ENCODE measurements around the gene TPRN. TPM values are rescaled to one million over a fixed set of nuclear protein-coding genes. Genes with fewer than 3 reads are reported as not detected.

Gene TPRN
- polyA plus RNA-seq, 1 donor from 2014 or later, result 8.1 TPM

DNA sequence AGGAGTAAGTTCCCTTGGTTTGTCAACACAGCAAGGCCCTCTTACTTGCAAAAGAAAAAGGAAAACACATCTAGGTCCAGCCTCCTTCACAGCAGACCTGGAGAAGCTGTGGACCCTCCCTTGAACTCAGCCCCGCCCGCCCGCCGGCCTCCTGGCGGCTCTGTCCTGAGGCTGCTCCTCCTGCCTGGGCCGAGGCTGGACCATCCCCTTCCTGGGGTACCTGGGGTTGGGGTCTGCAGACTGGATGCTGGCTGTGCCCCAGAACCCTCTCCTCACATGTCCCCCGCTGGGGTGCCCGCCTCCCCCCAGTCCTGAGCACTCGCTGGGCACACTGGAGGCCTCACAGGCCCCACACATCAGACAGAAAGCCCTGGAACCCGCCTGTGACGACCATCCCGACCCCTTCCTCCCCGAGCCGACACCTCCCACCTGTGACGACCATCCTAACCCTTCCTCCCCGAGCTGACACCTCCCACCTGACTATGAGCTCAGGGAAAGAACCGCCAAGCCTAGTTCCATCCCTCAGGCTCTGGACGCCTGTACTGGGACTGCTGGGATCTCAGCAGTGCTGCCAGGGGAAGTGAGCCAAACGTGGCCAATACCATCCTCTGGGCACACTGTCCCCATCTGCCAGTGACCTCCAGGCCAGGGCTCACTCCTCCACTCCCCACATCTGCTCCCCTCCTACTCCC is 21.5 kb downstream of the TPRN start:
- H3K9me3 ChIP-seq (ENCODE audit: low read length), result no peaks in the 10 kb centered on the region
- no peaks in the 10 kb centered on the region for H3K79me2 ChIP-seq (replicated peaks; ENCODE audit: insufficient read depth, low read length)
- no peak overlapping the region for H2AFZ ChIP-seq (ENCODE audit: low read depth, low read length)
- no peaks in the 10 kb centered on the region for H3F3A ChIP-seq (ENCODE audit: insufficient read depth, low read length, poor library complexity, severe bottlenecking)
- no peak overlapping the region for H3K27ac ChIP-seq (ENCODE audit: low read length)
- no peak overlapping the region for H3K4me3 ChIP-seq (ENCODE audit: low read length)
- no peaks in the 10 kb centered on the region for H4K20me1 ChIP-seq (ENCODE audit: insufficient read depth)
- H3K9ac ChIP-seq (ENCODE audit: low read length), result no peak overlapping the region
- H3K4me2 ChIP-seq (ENCODE audit: low read length), result no peak overlapping the region
- H3K27me3 ChIP-seq (ENCODE audit: insufficient read depth, low read depth, low read length), result no peaks in the 10 kb centered on the region
- no peaks in the 10 kb centered on the region for H3K9me2 ChIP-seq (ENCODE audit: insufficient read depth, low read length)
- no peaks in the 10 kb centered on the region for H3K36me3 ChIP-seq (ENCODE audit: insufficient read depth, low read length)
- TF ChIP-seq TAF1 (IDR thresholded peaks at IDR 0.05; ENCODE audit: low read depth) (no peak), SMC3 (conservative IDR thresholded peaks at IDR 0.05; ENCODE audit: poor library complexity) (no peak), POLR2AphosphoS5 (IDR thresholded peaks at IDR 0.05) (no peak)

DNA sequence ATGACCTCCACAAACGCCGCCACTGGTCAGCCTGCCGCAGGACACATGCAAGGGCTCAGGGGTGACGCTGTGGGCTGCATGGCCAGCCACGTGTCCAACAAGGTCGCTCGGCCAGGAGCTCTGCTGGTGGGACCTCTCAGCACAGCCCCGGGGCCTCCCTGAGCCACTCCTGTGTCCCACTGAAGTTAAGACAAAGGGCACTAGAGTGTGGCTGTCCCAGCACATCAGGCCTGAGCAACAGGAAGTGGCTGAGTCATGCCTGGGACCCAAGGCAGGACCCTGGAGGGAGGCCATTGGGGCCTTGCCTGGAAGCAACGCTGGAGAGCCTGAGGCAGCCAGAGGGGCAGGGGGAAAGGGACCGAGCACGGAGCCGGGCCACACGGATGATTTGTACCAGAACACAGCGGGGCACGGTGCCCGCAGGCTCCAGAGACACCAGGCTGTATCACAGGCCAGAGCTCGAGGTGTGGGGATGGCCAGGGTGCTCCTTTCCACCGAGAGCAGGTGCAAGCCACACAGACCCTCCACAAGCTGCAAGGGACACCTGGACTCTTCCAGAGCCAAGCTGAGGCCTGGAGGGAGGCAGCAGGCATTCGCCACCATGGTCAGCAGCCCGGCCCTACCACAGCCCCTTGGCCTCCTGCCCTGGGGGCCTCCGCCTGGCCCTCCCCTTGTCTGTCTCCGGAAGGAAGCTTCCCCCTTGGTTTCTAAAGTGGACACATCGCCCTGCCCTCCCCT is 22.2 kb downstream of the TPRN start:
- Histone ChIP-seq H3K27me3 (ENCODE audit: insufficient read depth, low read depth, low read length) (no peaks in the 10 kb centered on the region), H3K79me2 (replicated peaks; ENCODE audit: insufficient read depth, low read length) (no peaks in the 10 kb centered on the region), H3K9me3 (ENCODE audit: low read length) (no peaks in the 10 kb centered on the region), H4K20me1 (ENCODE audit: insufficient read depth) (no peaks in the 10 kb centered on the region), H3K4me2 (ENCODE audit: low read length) (no peak overlapping the region), H3K4me3 (ENCODE audit: low read length) (no peak overlapping the region), H3K9ac (ENCODE audit: low read length) (no peak overlapping the region), H3K36me3 (ENCODE audit: insufficient read depth, low read length) (no peaks in the 10 kb centered on the region), H3K9me2 (ENCODE audit: insufficient read depth, low read length) (no peaks in the 10 kb centered on the region), H2AFZ (ENCODE audit: low read depth, low read length) (no peak overlapping the region), H3K27ac (ENCODE audit: low read length) (no peak overlapping the region), H3F3A (ENCODE audit: insufficient read depth, low read length, poor library complexity, severe bottlenecking) (no peaks in the 10 kb centered on the region)
- no peak for TF ChIP-seq EZH2 (IDR thresholded peaks at IDR 0.05; ENCODE audit: borderline replicate concordance, insufficient read depth, low read length, poor library complexity, severe bottlenecking)

DNA sequence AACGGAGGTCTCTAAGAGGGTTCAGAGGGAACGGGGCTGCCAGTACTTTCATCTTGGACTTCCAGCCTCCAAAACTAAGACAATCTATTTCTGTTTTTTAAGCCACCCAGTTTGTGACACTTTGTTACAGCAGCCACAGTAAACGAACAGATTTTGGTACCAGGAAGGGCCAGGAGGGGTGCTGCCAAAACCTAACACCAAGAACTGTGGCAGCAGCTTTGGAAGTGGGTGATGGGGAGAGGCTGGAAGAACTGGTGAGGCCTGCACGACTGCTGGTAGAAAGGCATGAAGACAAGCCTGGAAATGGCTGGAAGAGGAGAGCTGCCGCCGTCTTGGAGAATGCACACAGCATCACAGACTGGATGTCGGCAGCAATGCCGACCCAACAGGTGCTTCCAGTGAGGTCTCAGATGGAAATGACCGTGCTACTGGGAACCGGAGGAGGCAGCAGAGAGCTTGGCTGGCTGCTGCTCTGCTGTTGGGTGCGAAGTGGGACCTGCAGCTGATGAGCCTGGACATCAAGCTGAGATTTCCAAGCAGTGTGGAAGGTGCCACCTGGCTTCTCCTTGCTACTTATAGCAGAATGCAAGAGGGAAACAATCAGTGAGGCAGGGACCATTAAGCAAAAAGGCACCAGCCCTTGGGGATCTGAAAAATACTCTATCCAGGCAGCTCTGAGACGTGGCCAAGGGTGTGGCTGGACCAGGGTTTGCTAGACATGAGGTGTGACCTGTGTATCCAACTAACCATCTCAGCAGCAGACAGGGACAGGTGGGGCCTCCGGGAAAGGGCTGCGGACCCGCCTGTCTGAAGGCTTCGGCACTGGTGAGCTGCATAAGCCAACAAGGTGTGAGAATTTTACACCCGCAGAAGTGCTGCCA is 24.0 kb downstream of the TPRN start:
- Histone ChIP-seq H3K27ac (ENCODE audit: low read length) (no peak overlapping the region), H3K9ac (ENCODE audit: low read length) (no peak overlapping the region), H2AFZ (ENCODE audit: low read depth, low read length) (no peak overlapping the region), H3F3A (ENCODE audit: insufficient read depth, low read length, poor library complexity, severe bottlenecking) (no peaks in the 10 kb centered on the region), H3K27me3 (ENCODE audit: insufficient read depth, low read depth, low read length) (no peaks in the 10 kb centered on the region), H3K9me2 (ENCODE audit: insufficient read depth, low read length) (no peaks in the 10 kb centered on the region), H3K9me3 (ENCODE audit: low read length) (no peaks in the 10 kb centered on the region), H3K36me3 (ENCODE audit: insufficient read depth, low read length) (no peaks in the 10 kb centered on the region), H3K79me2 (replicated peaks; ENCODE audit: insufficient read depth, low read length) (no peaks in the 10 kb centered on the region), H3K4me2 (ENCODE audit: low read length) (no peak overlapping the region), H4K20me1 (ENCODE audit: insufficient read depth) (no peaks in the 10 kb centered on the region), H3K4me3 (ENCODE audit: low read length) (no peak overlapping the region)
- TF ChIP-seq SMC3 (conservative IDR thresholded peaks at IDR 0.05; ENCODE audit: poor library complexity), result no peak
- no peak for TF ChIP-seq RAD21 (conservative IDR thresholded peaks at IDR 0.05)
- TF ChIP-seq, protein P1, sequence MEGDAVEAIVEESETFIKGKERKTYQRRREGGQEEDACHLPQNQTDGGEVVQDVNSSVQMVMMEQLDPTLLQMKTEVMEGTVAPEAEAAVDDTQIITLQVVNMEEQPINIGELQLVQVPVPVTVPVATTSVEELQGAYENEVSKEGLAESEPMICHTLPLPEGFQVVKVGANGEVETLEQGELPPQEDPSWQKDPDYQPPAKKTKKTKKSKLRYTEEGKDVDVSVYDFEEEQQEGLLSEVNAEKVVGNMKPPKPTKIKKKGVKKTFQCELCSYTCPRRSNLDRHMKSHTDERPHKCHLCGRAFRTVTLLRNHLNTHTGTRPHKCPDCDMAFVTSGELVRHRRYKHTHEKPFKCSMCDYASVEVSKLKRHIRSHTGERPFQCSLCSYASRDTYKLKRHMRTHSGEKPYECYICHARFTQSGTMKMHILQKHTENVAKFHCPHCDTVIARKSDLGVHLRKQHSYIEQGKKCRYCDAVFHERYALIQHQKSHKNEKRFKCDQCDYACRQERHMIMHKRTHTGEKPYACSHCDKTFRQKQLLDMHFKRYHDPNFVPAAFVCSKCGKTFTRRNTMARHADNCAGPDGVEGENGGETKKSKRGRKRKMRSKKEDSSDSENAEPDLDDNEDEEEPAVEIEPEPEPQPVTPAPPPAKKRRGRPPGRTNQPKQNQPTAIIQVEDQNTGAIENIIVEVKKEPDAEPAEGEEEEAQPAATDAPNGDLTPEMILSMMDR (IDR thresholded peaks at IDR 0.05; ENCODE audit: poor library complexity, severe bottlenecking), result no peak
- TF ChIP-seq POLR2AphosphoS5 (IDR thresholded peaks at IDR 0.05), result no peak
- TF ChIP-seq TAF1 (IDR thresholded peaks at IDR 0.05; ENCODE audit: low read depth), result no peak
- TF ChIP-seq, protein P2, sequence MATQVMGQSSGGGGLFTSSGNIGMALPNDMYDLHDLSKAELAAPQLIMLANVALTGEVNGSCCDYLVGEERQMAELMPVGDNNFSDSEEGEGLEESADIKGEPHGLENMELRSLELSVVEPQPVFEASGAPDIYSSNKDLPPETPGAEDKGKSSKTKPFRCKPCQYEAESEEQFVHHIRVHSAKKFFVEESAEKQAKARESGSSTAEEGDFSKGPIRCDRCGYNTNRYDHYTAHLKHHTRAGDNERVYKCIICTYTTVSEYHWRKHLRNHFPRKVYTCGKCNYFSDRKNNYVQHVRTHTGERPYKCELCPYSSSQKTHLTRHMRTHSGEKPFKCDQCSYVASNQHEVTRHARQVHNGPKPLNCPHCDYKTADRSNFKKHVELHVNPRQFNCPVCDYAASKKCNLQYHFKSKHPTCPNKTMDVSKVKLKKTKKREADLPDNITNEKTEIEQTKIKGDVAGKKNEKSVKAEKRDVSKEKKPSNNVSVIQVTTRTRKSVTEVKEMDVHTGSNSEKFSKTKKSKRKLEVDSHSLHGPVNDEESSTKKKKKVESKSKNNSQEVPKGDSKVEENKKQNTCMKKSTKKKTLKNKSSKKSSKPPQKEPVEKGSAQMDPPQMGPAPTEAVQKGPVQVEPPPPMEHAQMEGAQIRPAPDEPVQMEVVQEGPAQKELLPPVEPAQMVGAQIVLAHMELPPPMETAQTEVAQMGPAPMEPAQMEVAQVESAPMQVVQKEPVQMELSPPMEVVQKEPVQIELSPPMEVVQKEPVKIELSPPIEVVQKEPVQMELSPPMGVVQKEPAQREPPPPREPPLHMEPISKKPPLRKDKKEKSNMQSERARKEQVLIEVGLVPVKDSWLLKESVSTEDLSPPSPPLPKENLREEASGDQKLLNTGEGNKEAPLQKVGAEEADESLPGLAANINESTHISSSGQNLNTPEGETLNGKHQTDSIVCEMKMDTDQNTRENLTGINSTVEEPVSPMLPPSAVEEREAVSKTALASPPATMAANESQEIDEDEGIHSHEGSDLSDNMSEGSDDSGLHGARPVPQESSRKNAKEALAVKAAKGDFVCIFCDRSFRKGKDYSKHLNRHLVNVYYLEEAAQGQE (IDR thresholded peaks at IDR 0.05; ENCODE audit: borderline replicate concordance), result no peak
- TF ChIP-seq EZH2 (IDR thresholded peaks at IDR 0.05; ENCODE audit: borderline replicate concordance, insufficient read depth, low read length, poor library complexity, severe bottlenecking), result no peak
- no peak for TF ChIP-seq MXI1 (conservative IDR thresholded peaks at IDR 0.05; ENCODE audit: poor library complexity, severe bottlenecking)
- no peak for TF ChIP-seq EP300 (conservative IDR thresholded peaks at IDR 0.05; ENCODE audit: poor library complexity, severe bottlenecking)
